ENCODE results near the gene METTL1.

The METTL1 gene

GRCh38 chr12:57761391-57761998, 10.4 kb downstream of the METTL1 start:
- H2BK120ac ChIP-seq (ENCODE audit: low read depth, low read length), result no peak overlapping the region
- no CpG with 5 or more reads among the region's 4 CpGs for WGBS, 2 donors (ENCODE audit: extremely low coverage in 2 of 2, insufficient read length in 2 of 2, insufficient replicate concordance in 1 of 2)
- no peak overlapping the region for H3K23ac ChIP-seq (ENCODE audit: low read depth, low read length, poor library complexity)
- no peak overlapping the region for H2AFZ ChIP-seq (ENCODE audit: low read length)
- H3K4me1 ChIP-seq (ENCODE audit: control insufficient read depth in 2 of 2, insufficient read depth in 1 of 2, low read depth in 1 of 2, low read length in 2 of 2), result peaks cover under 1 to 6% of the 10 kb centered on the region in 2 donors
- H3K9me3 ChIP-seq (replicated peaks in 1 of 2; ENCODE audit: control insufficient read depth in 2 of 2, insufficient read depth in 1 of 2, low read depth in 1 of 2, low read length in 2 of 2), result no peaks in the 10 kb centered on the region
- H3K36me3 ChIP-seq (replicated peaks in 1 of 2; ENCODE audit: control insufficient read depth in 2 of 2, insufficient read depth in 2 of 2, low read length in 2 of 2), result peaks cover 10 to 68% of the 10 kb centered on the region in 2 donors
- H3K9ac ChIP-seq (ENCODE audit: low read depth, low read length, poor library complexity), result no peak overlapping the region
- no peak overlapping the region for H2BK15ac ChIP-seq (ENCODE audit: low read length)
- H3K27ac ChIP-seq (replicated peaks; ENCODE audit: low read length), result no peak overlapping the region
- DNase-seq (ENCODE audit: low spot score), result no peak
- H4K8ac ChIP-seq (ENCODE audit: low read depth, low read length), result no peak overlapping the region
- no peak overlapping the region for H2BK5ac ChIP-seq (ENCODE audit: low read length)
- no peak overlapping the region for H2BK12ac ChIP-seq (ENCODE audit: low read length)
- no peak overlapping the region for H3K4me3 ChIP-seq (ENCODE audit: low read length in 2 of 2)
- no peak overlapping the region for H3K4me2 ChIP-seq (ENCODE audit: insufficient read depth, low read length, poor library complexity, severe bottlenecking)
- no peak overlapping the region for H2AK5ac ChIP-seq (ENCODE audit: low read depth, low read length)
- no peak overlapping the region for H3K4ac ChIP-seq (ENCODE audit: low read length)
- no peak overlapping the region for H3K14ac ChIP-seq (ENCODE audit: low read length)
- no peak overlapping the region for H4K91ac ChIP-seq (ENCODE audit: low read depth, low read length, poor library complexity)
- H3K18ac ChIP-seq (ENCODE audit: low read length), result no peak overlapping the region
- H3K27me3 ChIP-seq (ENCODE audit: control insufficient read depth in 3 of 3, insufficient read depth in 3 of 3, low read depth in 1 of 3, low read length in 3 of 3), result peaks cover 0 to 40% (median 21%) of the 10 kb centered on the region in 3 experiments
- no peaks in the 10 kb centered on the region for H3K79me1 ChIP-seq (ENCODE audit: low read depth, low read length)

- Histone ChIP-seq H3K23ac (ENCODE audit: low read depth, low read length, poor library complexity) (no peak overlapping the region), H3K9me3 (replicated peaks in 1 of 2; ENCODE audit: control insufficient read depth in 2 of 2, insufficient read depth in 1 of 2, low read depth in 1 of 2, low read length in 2 of 2) (no peaks in the 10 kb centered on the region), H2BK12ac (ENCODE audit: low read length) (no peak overlapping the region), H2AK5ac (ENCODE audit: low read depth, low read length) (no peak overlapping the region), H2BK15ac (ENCODE audit: low read length) (no peak overlapping the region), H3K27ac (replicated peaks; ENCODE audit: low read length) (no peak overlapping the region), H4K8ac (ENCODE audit: low read depth, low read length) (no peak overlapping the region), H3K14ac (ENCODE audit: low read length) (no peak overlapping the region), H4K91ac (ENCODE audit: low read depth, low read length, poor library complexity) (no peak overlapping the region), H3K4ac (ENCODE audit: low read length) (no peak overlapping the region), H2BK5ac (ENCODE audit: low read length) (no peak overlapping the region), H3K18ac (ENCODE audit: low read length) (no peak overlapping the region), H2AFZ (ENCODE audit: low read length) (no peak overlapping the region), H3K27me3 (ENCODE audit: control insufficient read depth in 3 of 3, insufficient read depth in 3 of 3, low read depth in 1 of 3, low read length in 3 of 3) (peaks cover 0 to 38% (median 16%) of the 10 kb centered on the region in 3 experiments), H3K4me1 (ENCODE audit: control insufficient read depth in 2 of 2, insufficient read depth in 1 of 2, low read depth in 1 of 2, low read length in 2 of 2) (peaks cover 6 to 7% of the 10 kb centered on the region in 2 donors), H3K9ac (ENCODE audit: low read depth, low read length, poor library complexity) (no peak overlapping the region), H3K79me1 (ENCODE audit: low read depth, low read length) (peaks cover 3% of the 10 kb centered on the region), H3K4me2 (ENCODE audit: insufficient read depth, low read length, poor library complexity, severe bottlenecking) (no peak overlapping the region), H2BK120ac (ENCODE audit: low read depth, low read length) (no peak overlapping the region), H3K4me3 (ENCODE audit: low read length in 2 of 2) (no peak overlapping the region), H3K36me3 (replicated peaks in 1 of 2; ENCODE audit: control insufficient read depth in 2 of 2, insufficient read depth in 2 of 2, low read length in 2 of 2) (peaks cover 10 to 68% of the 10 kb centered on the region in 2 donors)
- no peak for DNase-seq (ENCODE audit: low spot score)
- no CpG with 5 or more reads among the region's 3 CpGs for WGBS, 2 donors (ENCODE audit: extremely low coverage in 2 of 2, insufficient read length in 2 of 2, insufficient replicate concordance in 1 of 2)
These were observed 11.4 kb downstream of the METTL1 start for GRCh38 chr12:57760347-57760982.

- H4K8ac ChIP-seq (ENCODE audit: low read depth, low read length), result no peak overlapping the region
- H3K14ac ChIP-seq (ENCODE audit: low read length), result no peak overlapping the region
- H3K9ac ChIP-seq (ENCODE audit: low read depth, low read length, poor library complexity), result no peak overlapping the region
- peaks cover 10 to 67% of the 10 kb centered on the region in 2 donors for H3K36me3 ChIP-seq (replicated peaks in 1 of 2; ENCODE audit: control insufficient read depth in 2 of 2, insufficient read depth in 2 of 2, low read length in 2 of 2)
- no peak overlapping the region for H2BK12ac ChIP-seq (ENCODE audit: low read length)
- peaks cover 0 to 28% (median 7%) of the 10 kb centered on the region in 3 experiments for H3K27me3 ChIP-seq (ENCODE audit: control insufficient read depth in 3 of 3, insufficient read depth in 3 of 3, low read depth in 1 of 3, low read length in 3 of 3)
- H2AFZ ChIP-seq (ENCODE audit: low read length), result no peak overlapping the region
- H3K23ac ChIP-seq (ENCODE audit: low read depth, low read length, poor library complexity), result no peak overlapping the region
- peaks cover 3% of the 10 kb centered on the region for H3K79me1 ChIP-seq (ENCODE audit: low read depth, low read length)
- DNase-seq (ENCODE audit: low spot score), result no peak
- no peak overlapping the region for H3K4ac ChIP-seq (ENCODE audit: low read length)
- no peak overlapping the region for H2BK5ac ChIP-seq (ENCODE audit: low read length)
- H4K91ac ChIP-seq (ENCODE audit: low read depth, low read length, poor library complexity), result no peak overlapping the region
- H3K4me3 ChIP-seq (ENCODE audit: low read length in 2 of 2), result no peak overlapping the region
- H3K18ac ChIP-seq (ENCODE audit: low read length), result no peak overlapping the region
- H3K9me3 ChIP-seq (replicated peaks in 1 of 2; ENCODE audit: control insufficient read depth in 2 of 2, insufficient read depth in 1 of 2, low read depth in 1 of 2, low read length in 2 of 2), result no peaks in the 10 kb centered on the region
- WGBS, 2 donors (ENCODE audit: extremely low coverage in 2 of 2, insufficient read length in 2 of 2, insufficient replicate concordance in 1 of 2), result no CpG with 5 or more reads among the region's 3 CpGs
- H3K4me2 ChIP-seq (ENCODE audit: insufficient read depth, low read length, poor library complexity, severe bottlenecking), result no peak overlapping the region
- H3K4me1 ChIP-seq (ENCODE audit: control insufficient read depth in 2 of 2, insufficient read depth in 1 of 2, low read depth in 1 of 2, low read length in 2 of 2), result peaks cover 8 to 9% of the 10 kb centered on the region in 2 donors
- no peak overlapping the region for H3K27ac ChIP-seq (replicated peaks; ENCODE audit: low read length)
- no peak overlapping the region for H2BK120ac ChIP-seq (ENCODE audit: low read depth, low read length)
- H2AK5ac ChIP-seq (ENCODE audit: low read depth, low read length), result no peak overlapping the region
- H2BK15ac ChIP-seq (ENCODE audit: low read length), result no peak overlapping the region
These were observed 12.4 kb downstream of the METTL1 start for GRCh38 chr12:57759360-57759980.
